GM12878 (cell line): Measurements from ENCODE around the gene BEAN1. TPM values are rescaled to one million over a fixed set of nuclear protein-coding genes. Genes with fewer than 3 reads are reported as not detected.

Experiments
- ATAC-seq: fragments of 200-7000 bp; cut with Tn5 transposase; 3 replicates; pipeline ENCODE4 v1.9.1; 2020; ENCODE audit warnings: mild to moderate bottlenecking, moderate library complexity
- BruUV-seq: library from RNA; stranded (reverse); fragments of 400-500 nt; replicated peaks from 2 replicates; lab custom pipeline; 2021; lab: Mats Ljungman, UMichigan
- CTCF ChIA-PET: fragments of 300-600 bp; sonication (Branson Sonifier 250); formaldehyde crosslinking; extraction: SDS; loops from one replicate; lab custom pipeline; 2021; ENCODE audit warnings: inconsistent platforms; lab: Yijun Ruan, JAX
- POLR2A ChIA-PET: fragments of 350-600 bp; formaldehyde crosslinking; extraction: SDS; loops from one replicate; lab custom pipeline; 2021; ENCODE audit warnings: inconsistent platforms; lab: Charles Lee
- RAD21 ChIA-PET: fragments of 300-600 bp; sonication (Branson Sonifier 250); formaldehyde crosslinking; loops from one replicate; lab custom pipeline; 2023; ENCODE audit warnings: antibody characterized with exemption; ENCODE audit not compliant: unreplicated experiment; lab: Charles Lee
- SMC1A ChIA-PET: fragments of 300-600 bp; sonication (Branson Sonifier 250); formaldehyde crosslinking; loops from one replicate; lab custom pipeline; 2023; ENCODE audit not compliant: unreplicated experiment, uncharacterized antibody; lab: Charles Lee
- DNase-seq: peaks from one replicate; pipeline ENCODE4 v3.0.0-alpha.2; 2011; ENCODE audit warnings: low read depth, low spot score
- FAIRE-seq: peaks from 3 replicates; lab custom pipeline; 2011; peaks lifted over from hg19 to GRCh38; lab: Jason Lieb, UNC
- H2AFZ ChIP-seq: 2 replicates; pipeline ENCODE4 v1.6.0; 2011; ENCODE audit warnings: low read depth, low read length, control low read depth; ENCODE audit not compliant: control insufficient read depth
- H3K27ac ChIP-seq: 2 replicates; pipeline ENCODE4 v1.5.1; 2011; ENCODE audit warnings: control low read depth; ENCODE audit not compliant: control insufficient read depth, insufficient read depth
- H3K27me3 ChIP-seq, 2 experiments: replicated peaks in 1 of 2; 2 replicates each; pipeline versions ENCODE4 v1.6.0 to v1.6.1; 2011; ENCODE audit warnings: low read length in 1 of 2; ENCODE audit not compliant: control insufficient read depth in 2 of 2, insufficient read depth in 2 of 2
- H3K36me3 ChIP-seq, 2 experiments: 2 replicates each; pipeline ENCODE4 v1.5.1; 2011; ENCODE audit warnings: low read length in 1 of 2; ENCODE audit not compliant: control insufficient read depth in 2 of 2, insufficient read depth in 2 of 2
- H3K4me1 ChIP-seq: 2 replicates; pipeline ENCODE4 v1.6.1; 2011; ENCODE audit warnings: mild to moderate bottlenecking, low read length, moderate library complexity, mixed read lengths; ENCODE audit not compliant: control insufficient read depth, insufficient read depth
- H3K4me2 ChIP-seq: 2 replicates; pipeline ENCODE4 v1.6.0; 2011; ENCODE audit warnings: control low read depth; ENCODE audit not compliant: control insufficient read depth, insufficient read depth
- H3K4me3 ChIP-seq: fragments of 200-600 bp; sonication (generic); 2 replicates; pipeline ENCODE4 v1.5.1; 2016
- H3K79me2 ChIP-seq: 2 replicates; pipeline ENCODE4 v1.6.0; 2011; ENCODE audit warnings: low read length; ENCODE audit not compliant: control insufficient read depth, insufficient read depth
- H3K9ac ChIP-seq: 2 replicates; pipeline ENCODE4 v1.8.0; 2011; ENCODE audit warnings: low read length, control low read depth, mixed read lengths; ENCODE audit not compliant: control insufficient read depth, insufficient read depth
- H3K9me3 ChIP-seq: replicated peaks from 3 replicates; pipeline ENCODE4 v1.5.1; 2011; ENCODE audit warnings: mild to moderate bottlenecking, low read length; ENCODE audit not compliant: control insufficient read depth, insufficient read depth
- H4K20me1 ChIP-seq: 2 replicates; pipeline ENCODE4 v1.6.0; 2011; ENCODE audit not compliant: control insufficient read depth, insufficient read depth
- ATF7 ChIP-seq: fragments of 450-650 bp; IDR thresholded peaks from 2 replicates; pipeline ENCODE4 v1.6.1; 2016; ENCODE audit warnings: low read depth, mild to moderate bottlenecking
- BCL11A ChIP-seq: IDR thresholded peaks from 2 replicates; pipeline ENCODE4 v1.6.1; 2011; ENCODE audit warnings: low read depth, low read length
- BHLHE40 ChIP-seq, 2 experiments: fragments of 450-650 bp in 1 of 2; IDR thresholded peaks; 2 replicates each; pipeline ENCODE4 v1.6.1; 2011 to 2017; ENCODE audit warnings: low read depth in 2 of 2, borderline replicate concordance in 1 of 2, improper control_type of control experiment in 1 of 2, low read length in 1 of 2, mild to moderate bottlenecking in 1 of 2
- CBX3 ChIP-seq: fragments of 200-600 bp; sonication (generic); IDR thresholded peaks from 2 replicates; pipeline ENCODE4 v1.6.1; 2016; ENCODE audit warnings: low read depth, borderline replicate concordance
- DPF2 ChIP-seq: fragments of 450-650 bp; IDR thresholded peaks from 2 replicates; pipeline ENCODE4 v1.6.1; 2017; ENCODE audit warnings: mild to moderate bottlenecking
- HDGF ChIP-seq: fragments of 450-650 bp; IDR thresholded peaks from 2 replicates; pipeline ENCODE4 v1.6.1; 2016; ENCODE audit warnings: antibody characterized with exemption
- IKZF1 ChIP-seq: fragments of 450-650 bp; conservative IDR thresholded peaks from 2 replicates; pipeline ENCODE4 v1.6.1; 2017; ENCODE audit warnings: antibody characterized with exemption, mild to moderate bottlenecking
- IKZF2 ChIP-seq, 2 experiments: fragments of 450-650 bp; IDR thresholded peaks; 2 replicates each; pipeline ENCODE4 v1.6.1; 2017; ENCODE audit warnings: mild to moderate bottlenecking in 2 of 2, moderate library complexity in 2 of 2
- IRF4 ChIP-seq: IDR thresholded peaks from 2 replicates; pipeline ENCODE4 v1.6.1; 2011; ENCODE audit warnings: low read depth, low read length
- KAT2A ChIP-seq: conservative IDR thresholded peaks from 2 replicates; pipeline ENCODE4 v1.6.1; 2011; ENCODE audit warnings: low read depth, low read length; ENCODE audit not compliant: control insufficient read depth
- KDM1A ChIP-seq: fragments of 200-600 bp; sonication (generic); IDR thresholded peaks from 2 replicates; pipeline ENCODE4 v1.6.1; 2016; ENCODE audit warnings: borderline replicate concordance
- RAD21 ChIP-seq: IDR thresholded peaks from 2 replicates; pipeline ENCODE4 v1.6.1; 2011; ENCODE audit warnings: mild to moderate bottlenecking, low read depth, low read length, moderate library complexity; ENCODE audit not compliant: insufficient read depth
- TARDBP ChIP-seq: IDR thresholded peaks from 2 replicates; pipeline ENCODE4 v1.6.1; 2016; ENCODE audit warnings: borderline replicate concordance
- ZBTB11 ChIP-seq: fragments of 450-650 bp; formaldehyde crosslinking; IDR thresholded peaks from 2 replicates; pipeline ENCODE4 v1.5.0; 2022; ENCODE audit warnings: mild to moderate bottlenecking, missing genetic modification characterization
- WGBS: methylation state at CpG from one replicate; pipeline ENCODE4 v1.1.6; 2016; ENCODE audit warnings: low lambda C conversion rate; ENCODE audit not compliant: insufficient replicate concordance, insufficient coverage; ENCODE audit errors: missing lambda C conversion rate; 5-methylcytosine and 5-hydroxymethylcytosine counted together
- in situ Hi-C: fragments of 300-500 bp; cut with MboI; formaldehyde crosslinking; loops from 9 replicates; pipeline ENCODE4 v1.14.3; 2018; ENCODE audit warnings: mixed read lengths
- intact Hi-C: fragments of 100-400 bp; cut with micrococcal nuclease; formaldehyde crosslinking; loops from one replicate; pipeline ENCODE4 v1.14.2; 2022; ENCODE audit not compliant: unreplicated experiment
- polyA plus RNA-seq, 11 experiments: library from polyadenylated mRNA; depleted of rRNA in 4 of 11; unstranded in 6 of 11; stranded (reverse) in 5 of 11; fragments of >200 nt; fragmentation: Nextera tagmentation in 4 of 11; fragmentation: Illumina TruSeq in 1 of 11; extraction: Ambion mirVana in 4 of 11; extraction: Trizol in 1 of 11; gene quantifications; 1 replicate in 1 of 11; 2 replicates in 10 of 11; pipeline versions ENCODE4 v1.2.1 to v1.2.3, GENCODE V29; 2011 to 2016; ENCODE audit warnings: inconsistent platforms in 2 of 11, missing spikeins in 2 of 11, low read depth in 1 of 11
- total RNA-seq, 4 experiments: library from RNA; depleted of rRNA in 3 of 4; stranded (reverse); fragments of >200 nt in 3 of 4; fragmentation: Illumina TruSeq in 1 of 4; extraction: Trizol in 1 of 4; gene quantifications; 2 replicates each; pipeline versions ENCODE4 v1.2.1 to v1.2.3, GENCODE V29; 2013 to 2021

BEAN1 gene
- total and polyA plus RNA-seq, 10 of the 15 experiments (the other 5 are each of a cell fraction or from before 2014, with no cell fraction given): not detected

DNA sequence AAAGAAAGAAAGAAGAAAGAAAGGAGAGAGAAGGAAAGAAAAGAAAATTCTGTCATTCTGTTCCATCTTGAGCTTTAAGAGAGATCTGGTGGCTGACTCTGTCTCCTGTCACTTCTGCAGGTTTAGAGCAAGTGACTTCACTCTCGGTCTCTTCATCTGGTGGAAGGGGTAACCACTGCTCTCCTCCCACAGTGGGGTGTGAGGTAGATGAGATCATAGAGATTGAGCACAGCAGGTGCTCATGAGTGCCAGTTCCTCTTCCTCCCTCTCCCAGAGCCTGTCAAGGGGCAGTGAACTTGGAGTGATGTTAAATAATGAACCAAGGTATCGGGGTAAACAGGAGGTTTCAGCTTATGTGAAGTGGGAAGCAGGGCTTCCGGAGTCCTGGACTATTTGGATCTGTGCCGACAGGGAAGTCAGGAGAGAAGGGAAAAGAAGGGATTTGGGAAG lies 47.7 kb downstream of the BEAN1 start (continued):
- no peak for TF ChIP-seq KAT2A
- TF ChIP-seq RAD21: no peak
- TF ChIP-seq ATF7: peak; percentile 96
- TF ChIP-seq TARDBP: no peak
- peak in 1 of 2 experiments; percentile 73; a peak in 1 of 4 replicates for TF ChIP-seq BHLHE40 (IDR thresholded peaks at IDR 0.05; ENCODE audit: borderline replicate concordance in 1 of 2, low read depth in 2 of 2, low read length in 1 of 2)
- no peak for TF ChIP-seq HDGF
- no peak for TF ChIP-seq CBX3
- TF ChIP-seq IRF4: 0 out of 2 replicates have a peak, but pooled peaks have one; percentile 12
- TF ChIP-seq BCL11A: 0 out of 2 replicates have a peak, but pooled peaks have one; percentile 35
- peak; percentile 68 for TF ChIP-seq DPF2
- TF ChIP-seq KDM1A: no peak

DNA sequence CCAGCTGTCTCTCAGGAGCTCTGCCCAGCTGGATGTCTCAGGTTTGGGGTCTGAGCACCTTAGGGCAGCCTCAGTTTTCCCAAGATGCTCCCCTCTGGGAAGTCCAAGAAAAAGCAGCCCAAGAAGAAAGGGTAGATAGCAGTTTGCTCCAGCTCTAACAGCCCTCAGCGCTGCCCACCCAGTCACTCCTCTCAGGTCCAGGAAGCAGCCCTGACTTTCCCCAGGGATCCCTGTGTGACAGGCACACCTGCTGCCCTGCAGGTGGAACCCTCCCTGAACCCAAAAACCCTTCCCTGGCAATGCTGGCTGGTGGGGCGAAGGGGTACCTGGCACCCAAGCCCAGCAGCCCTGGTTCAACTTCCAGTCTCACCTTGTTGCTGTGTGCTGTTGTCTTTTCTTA lies 48.1 kb downstream of the BEAN1 start:
- ChIA-PET POLR2A (interaction anchor here (0.6 kb wide), 1 partner anchor 122 kb away, joined by 3 read pairs; no protein-coding TSS in a partner anchor), CTCF (interaction anchor here (0.6 to 6.4 kb wide), 9 partner anchors 9 to 176 kb away, joined by 3 to 61 read pairs (median 5); no protein-coding TSS in a partner anchor), SMC1A (interaction anchor here (0.7 to 5.9 kb wide), 7 partner anchors 33 to 117 kb away, joined by 3 to 36 read pairs (median 5); no protein-coding TSS in a partner anchor), RAD21 (interaction anchor here (1.0 kb wide), 4 partner anchors 13 to 42 kb away, joined by 3 read pairs; no protein-coding TSS in a partner anchor)
- TF ChIP-seq ZBTB11 (CRISPR knock-in tag) (no peak), IKZF1 (peak; percentile 61; the same call in 1 of the 2 replicates), IKZF2 (IDR thresholded peaks at IDR 0.05) (peak in 1 of 2 experiments; percentile 42; a peak in 1 of 4 replicates)
- Histone ChIP-seq H3K4me3 (no peak overlapping the region), H4K20me1 (no peaks in the 10 kb centered on the region), H3K9ac (no peak overlapping the region), H3K27me3 (peaks cover 0 to 3% of the 10 kb centered on the region in 2 experiments; a peak in 1 of 4 replicates), H3K4me1 (no peaks in the 10 kb centered on the region), H3K79me2 (no peaks in the 10 kb centered on the region), H3K9me3 (no peaks in the 10 kb centered on the region), H3K36me3 (no peaks in the 10 kb centered on the region), H3K27ac (no peak overlapping the region), H3K4me2 (no peak overlapping the region), H2AFZ (no peak overlapping the region)
- no TSS peak for BruUV-seq
- intact Hi-C loops (no loop called here), in situ Hi-C loops (loop anchor here (5.0 kb wide), 1 partner anchor 68 kb away; no protein-coding TSS in a partner anchor)
- 66% methylated on average over 2 of the region's 2 CpGs for WGBS
- no peak for ATAC-seq
- no peak for FAIRE-seq
- DNase-seq: no peak
